Left lung (tissue), 10 donors: ENCODE measurements around the gene GGACT. TPM values are rescaled to one million over a fixed set of nuclear protein-coding genes. Genes with fewer than 3 reads are reported as not detected.

Experiments
- ATAC-seq: fragments of 200-7000 bp; cut with Tn5 transposase; one replicate; pipeline ENCODE4 v1.9.1; 2020; ENCODE audit warnings: moderate library complexity
- DNase-seq, 4 donors: peaks; one replicate each; pipeline ENCODE4 v3.0.0-alpha.2; 2013 to 2020
- H3K27ac ChIP-seq, 2 donors: fragments of 200-600 bp; sonication (generic) in 1 of 2; one replicate each; pipeline versions ENCODE4 v1.5.0 to v1.8.0; 2020 to 2021
- H3K27me3 ChIP-seq, 2 donors: fragments of 200-600 bp; sonication (generic) in 1 of 2; one replicate each; pipeline versions ENCODE4 v1.5.0 to v1.8.0; 2020 to 2021
- H3K36me3 ChIP-seq, 2 donors: fragments of 200-600 bp; sonication (generic) in 1 of 2; one replicate each; pipeline versions ENCODE4 v1.5.0 to v1.8.0; 2020 to 2021
- H3K4me1 ChIP-seq, 2 donors: fragments of 200-600 bp; one replicate each; pipeline ENCODE4 v1.8.0; 2021
- H3K4me3 ChIP-seq, 2 donors: fragments of 200-600 bp; sonication (generic) in 1 of 2; one replicate each; pipeline versions ENCODE4 v1.5.0 to v1.8.0; 2020 to 2021; ENCODE audit warnings: mild to moderate bottlenecking in 1 of 2
- H3K9me3 ChIP-seq, 2 donors: fragments of 200-600 bp; sonication (generic) in 1 of 2; one replicate each; pipeline versions ENCODE4 v1.5.0 to v1.8.0; 2020 to 2021
- CTCF ChIP-seq, 2 donors: fragments of 200-600 bp; sonication (generic) in 1 of 2; IDR thresholded peaks; one replicate each; pipeline versions ENCODE4 v1.5.0 to v1.8.0; 2021; ENCODE audit warnings: antibody characterized with exemption in 2 of 2
- intact Hi-C, 2 donors: fragments of 100-400 bp; cut with DNase I; formaldehyde crosslinking; loops; one replicate each; pipeline versions ENCODE4 v1.11.2 to v1.14.2; 2022
- polyA plus RNA-seq, 6 donors: library from polyadenylated mRNA; unstranded; fragments of 120-200 nt; gene quantifications; one replicate each; pipeline ENCODE4 v1.2.1, GENCODE V29; 2013; ENCODE audit not compliant: insufficient read length in 6 of 6
- total RNA-seq, 2 donors: library from RNA; stranded (reverse); fragmentation: NEBNext Ultra II Directional; extraction: Animal tissue kit (Norgen Biotek cat#: 25700); gene quantifications; one replicate each; pipeline ENCODE4 v1.2.1, GENCODE V29; 2021
- donor health status: DM: no; HTN: yes; CAD: no.
- donor health status: DM: no; HTN: no; CAD: no.

GGACT gene
- total and polyA plus RNA-seq, 8 donors: 3.4 to 6.3 (median 4.5) TPM

DNA sequence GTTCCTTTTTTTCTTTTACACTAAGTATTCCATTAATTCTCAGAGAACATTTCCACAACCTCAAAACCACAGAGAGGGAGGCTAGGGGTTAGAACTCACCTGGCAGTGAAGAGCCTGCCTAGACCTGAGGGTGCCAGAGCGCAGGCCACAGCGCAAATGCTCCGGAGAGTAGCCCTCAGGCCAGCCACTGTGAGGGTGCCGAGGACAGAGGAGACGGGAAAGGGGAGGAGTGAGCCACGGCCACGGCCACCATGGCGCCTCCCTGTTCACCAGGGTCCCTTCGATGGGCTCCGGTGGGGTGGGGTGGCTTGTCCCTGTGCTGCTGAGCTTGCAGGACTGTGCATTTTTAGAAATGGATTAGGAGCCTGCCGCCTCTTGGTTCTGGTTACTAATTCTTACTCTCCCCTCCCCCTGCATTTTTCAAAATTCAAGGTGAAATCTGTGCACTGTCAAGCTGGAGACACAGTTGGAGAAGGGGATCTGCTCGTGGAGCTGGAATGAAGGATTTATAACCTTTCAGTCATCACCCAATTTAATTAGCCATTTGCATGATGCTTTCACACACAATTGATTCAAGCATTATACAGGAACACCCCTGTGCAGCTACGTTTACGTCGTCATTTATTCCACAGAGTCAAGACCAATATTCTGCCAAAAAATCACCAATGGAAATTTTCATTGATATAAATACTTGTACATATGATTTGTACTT, 58.8 kb downstream of the GGACT start:
- Histone ChIP-seq H3K36me3 (peaks cover 0 to 32% of the 10 kb centered on the region in 2 donors), H3K9me3 (peaks cover 0 to 3% of the 10 kb centered on the region in 2 donors), H3K27me3 (no peaks in the 10 kb centered on the region), H3K4me1 (no peaks in the 10 kb centered on the region), H3K4me3 (no peak overlapping the region), H3K27ac (no peak overlapping the region)
- intact Hi-C loops: no loop called here
- ATAC-seq (no peak), DNase-seq (no peak)
- no peak for TF ChIP-seq CTCF (IDR thresholded peaks at IDR 0.05)

DNA sequence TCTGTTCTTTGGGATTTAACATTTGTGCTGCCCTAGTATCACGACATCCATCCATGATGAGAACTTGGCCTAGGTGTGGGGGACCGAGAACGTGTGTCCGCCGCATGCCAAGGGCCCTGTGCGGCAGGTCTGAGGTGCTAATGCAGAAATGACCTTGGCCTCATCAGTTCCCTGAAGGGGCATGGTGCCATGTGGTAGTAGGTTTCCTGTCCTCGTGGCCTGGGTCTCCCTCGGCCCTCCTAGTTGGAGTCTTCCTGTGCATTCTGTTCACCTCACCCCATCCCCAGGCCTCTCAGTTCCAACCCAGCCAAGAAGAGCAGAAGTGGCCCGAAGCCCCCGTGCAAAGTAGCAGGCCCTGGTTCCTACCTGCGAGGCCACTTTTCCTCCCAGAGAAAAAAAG, 59.8 kb downstream of the GGACT start:
- peaks cover 0 to 3% of the 10 kb centered on the region in 2 donors for H3K9me3 ChIP-seq
- DNase-seq: no peak
- intact Hi-C loops: no loop called here
- H3K27me3 ChIP-seq: no peaks in the 10 kb centered on the region
- H3K4me1 ChIP-seq: no peaks in the 10 kb centered on the region
- H3K4me3 ChIP-seq: no peak overlapping the region
- no peak for TF ChIP-seq CTCF (IDR thresholded peaks at IDR 0.05)
- ATAC-seq: no peak
- no peak overlapping the region for H3K27ac ChIP-seq
- peaks cover 0 to 32% of the 10 kb centered on the region in 2 donors for H3K36me3 ChIP-seq

- TF ChIP-seq CTCF (IDR thresholded peaks at IDR 0.05): no peak
- peaks cover 0 to 32% of the 10 kb centered on the region in 2 donors for H3K36me3 ChIP-seq
- no peak overlapping the region for H3K4me3 ChIP-seq
- peaks cover 0 to 3% of the 10 kb centered on the region in 2 donors for H3K9me3 ChIP-seq
- no peaks in the 10 kb centered on the region for H3K4me1 ChIP-seq
- ATAC-seq (no peak), DNase-seq (no peak)
- intact Hi-C loops: no loop called here
- no peak overlapping the region for H3K27ac ChIP-seq
- H3K27me3 ChIP-seq: no peaks in the 10 kb centered on the region
These were observed 60.2 kb downstream of the GGACT start for GRCh38 chr13:100528353-100528752.

GRCh38 chr13:100527644-100528043, 60.9 kb downstream of the GGACT start:
- no peak overlapping the region for H3K27ac ChIP-seq
- no peak for DNase-seq
- no peak for ATAC-seq
- intact Hi-C loops: no loop called here
- peaks cover 0 to 27% of the 10 kb centered on the region in 2 donors for H3K36me3 ChIP-seq
- TF ChIP-seq CTCF (IDR thresholded peaks at IDR 0.05): no peak
- peaks cover 0 to 3% of the 10 kb centered on the region in 2 donors for H3K9me3 ChIP-seq
- no peaks in the 10 kb centered on the region for H3K4me1 ChIP-seq
- no peaks in the 10 kb centered on the region for H3K27me3 ChIP-seq
- no peak overlapping the region for H3K4me3 ChIP-seq

- Histone ChIP-seq H3K36me3 (peaks cover 0 to 18% of the 10 kb centered on the region in 2 donors), H3K4me1 (no peaks in the 10 kb centered on the region), H3K4me3 (no peak overlapping the region), H3K27me3 (no peaks in the 10 kb centered on the region), H3K9me3 (no peaks in the 10 kb centered on the region), H3K27ac (no peak overlapping the region)
- no peak for TF ChIP-seq CTCF (IDR thresholded peaks at IDR 0.05)
- DNase-seq (no peak), ATAC-seq (no peak)
- intact Hi-C loops: no loop called here
These were observed 62.1 kb downstream of the GGACT start for GRCh38 chr13:100526318-100527000.
